Endodermal cell (in vitro differentiated cells): Measurements from ENCODE around the gene AXIN2. TPM values are rescaled to one million over a fixed set of nuclear protein-coding genes. Genes with fewer than 3 reads are reported as not detected.
"Not testable (repeated sequence)": the region's sequence is repeated elsewhere in the genome, so short reads cannot be mapped to it uniquely, and the experiment has no call there.

Source experiments
- DNase-seq: peaks from one replicate; pipeline ENCODE4 v3.0.0-alpha.2; 2017
- H3K27ac ChIP-seq: 2 replicates; pipeline ENCODE4 v1.5.1; 2013; ENCODE audit warnings: mild to moderate bottlenecking, low read depth, low read length, moderate library complexity
- H3K27me3 ChIP-seq: 2 replicates; pipeline ENCODE4 v1.6.1; 2013; ENCODE audit warnings: mild to moderate bottlenecking, low read length, moderate library complexity; ENCODE audit not compliant: insufficient read depth, control insufficient read depth, poor library complexity, severe bottlenecking
- H3K36me3 ChIP-seq: 2 replicates; pipeline ENCODE4 v1.7.0; 2013; ENCODE audit warnings: mild to moderate bottlenecking, low read length, moderate library complexity; ENCODE audit not compliant: control insufficient read depth, insufficient read depth
- H3K4me1 ChIP-seq: one replicate; pipeline ENCODE4 v1.7.0; 2013; ENCODE audit warnings: low read length; ENCODE audit not compliant: control insufficient read depth, insufficient read depth
- H3K4me3 ChIP-seq: 2 replicates; pipeline ENCODE4 v1.5.1; 2013; ENCODE audit warnings: mild to moderate bottlenecking, low read length, moderate library complexity
- H3K9ac ChIP-seq: 2 replicates; pipeline ENCODE4 v1.6.1; 2013; ENCODE audit warnings: mild to moderate bottlenecking, low read length, moderate library complexity; ENCODE audit not compliant: poor library complexity, severe bottlenecking; ENCODE audit errors: extremely low read depth
- H3K9me3 ChIP-seq: 2 replicates; pipeline ENCODE4 v1.6.1; 2013; ENCODE audit warnings: mild to moderate bottlenecking, low read length, moderate library complexity; ENCODE audit not compliant: control insufficient read depth
- H3K27ac Mint-ChIP-seq: 2 replicates; pipeline ENCODE4 v1.8.0; 2020; ENCODE audit warnings: mixed read lengths
- H3K27me3 Mint-ChIP-seq: 2 replicates; pipeline ENCODE4 v1.8.0; 2021; ENCODE audit warnings: mild to moderate bottlenecking, mixed read lengths; ENCODE audit not compliant: insufficient read depth
- H3K36me3 Mint-ChIP-seq: 2 replicates; pipeline ENCODE4 v1.8.0; 2020; ENCODE audit warnings: low read depth, mixed read lengths
- H3K4me1 Mint-ChIP-seq: 2 replicates; pipeline ENCODE4 v1.8.0; 2020; ENCODE audit warnings: mixed read lengths
- H3K4me3 Mint-ChIP-seq: 2 replicates; pipeline ENCODE4 v1.8.0; 2020; ENCODE audit warnings: mild to moderate bottlenecking, moderate library complexity, mixed read lengths
- H3K9me3 Mint-ChIP-seq: 2 replicates; pipeline ENCODE4 v1.8.0; 2020; ENCODE audit warnings: mild to moderate bottlenecking, mixed read lengths
- WGBS, 2 experiments: methylation state at CpG; one replicate each; pipeline versions ENCODE4 v1.1.5 to v1.1.7; 2013; ENCODE audit warnings: missing lambda C conversion rate in 2 of 2, mixed read lengths in 1 of 2; ENCODE audit not compliant: insufficient coverage in 1 of 2, insufficient read length in 1 of 2; 5-methylcytosine and 5-hydroxymethylcytosine counted together
- total RNA-seq, 2 donors: library from RNA; stranded (reverse); fragmentation: NEBNext Ultra II Directional in 1 of 2; extraction: Animal tissue kit (Norgen Biotek cat#: 25700) in 1 of 2; gene quantifications; 2 replicates in 1 of 2; 3 replicates in 1 of 2; pipeline ENCODE4 v1.2.1, GENCODE V29; 2021
- TF ChIP-seq, protein P1 (sequence below): fragments of 200-600 bp; sonication (generic); conservative IDR thresholded peaks from 2 replicates; pipeline ENCODE4 v1.5.0; 2021; ENCODE audit warnings: antibody characterized with exemption, mild to moderate bottlenecking

AXIN2 gene
- total RNA-seq, 2 donors from 2014 or later, result 40.1 to 53.2 TPM

- Histone ChIP-seq H3K27me3 (no peaks in the 10 kb centered on the region), H3K4me1 (peaks cover 2% of the 10 kb centered on the region), H3K9me3 (no peaks in the 10 kb centered on the region), H3K4me3 (no peak overlapping the region), H3K27ac (no peak overlapping the region), H3K36me3 (no peaks in the 10 kb centered on the region), H3K9ac (no peak overlapping the region)
- H3K27me3 Mint-ChIP-seq, result peaks cover 2% of the 10 kb centered on the region
- no peak overlapping the region for H3K27ac Mint-ChIP-seq
- no peak overlapping the region for H3K4me3 Mint-ChIP-seq
- TF ChIP-seq, protein P1, sequence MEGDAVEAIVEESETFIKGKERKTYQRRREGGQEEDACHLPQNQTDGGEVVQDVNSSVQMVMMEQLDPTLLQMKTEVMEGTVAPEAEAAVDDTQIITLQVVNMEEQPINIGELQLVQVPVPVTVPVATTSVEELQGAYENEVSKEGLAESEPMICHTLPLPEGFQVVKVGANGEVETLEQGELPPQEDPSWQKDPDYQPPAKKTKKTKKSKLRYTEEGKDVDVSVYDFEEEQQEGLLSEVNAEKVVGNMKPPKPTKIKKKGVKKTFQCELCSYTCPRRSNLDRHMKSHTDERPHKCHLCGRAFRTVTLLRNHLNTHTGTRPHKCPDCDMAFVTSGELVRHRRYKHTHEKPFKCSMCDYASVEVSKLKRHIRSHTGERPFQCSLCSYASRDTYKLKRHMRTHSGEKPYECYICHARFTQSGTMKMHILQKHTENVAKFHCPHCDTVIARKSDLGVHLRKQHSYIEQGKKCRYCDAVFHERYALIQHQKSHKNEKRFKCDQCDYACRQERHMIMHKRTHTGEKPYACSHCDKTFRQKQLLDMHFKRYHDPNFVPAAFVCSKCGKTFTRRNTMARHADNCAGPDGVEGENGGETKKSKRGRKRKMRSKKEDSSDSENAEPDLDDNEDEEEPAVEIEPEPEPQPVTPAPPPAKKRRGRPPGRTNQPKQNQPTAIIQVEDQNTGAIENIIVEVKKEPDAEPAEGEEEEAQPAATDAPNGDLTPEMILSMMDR, result no peak
- no peaks in the 10 kb centered on the region for H3K36me3 Mint-ChIP-seq
- H3K4me1 Mint-ChIP-seq, result peaks cover 13% of the 10 kb centered on the region
- peaks cover 16% of the 10 kb centered on the region for H3K9me3 Mint-ChIP-seq
- no peak for DNase-seq
Measured at GRCh38 chr17:65487990-65488389, 73.5 kb downstream of the AXIN2 start.

DNA sequence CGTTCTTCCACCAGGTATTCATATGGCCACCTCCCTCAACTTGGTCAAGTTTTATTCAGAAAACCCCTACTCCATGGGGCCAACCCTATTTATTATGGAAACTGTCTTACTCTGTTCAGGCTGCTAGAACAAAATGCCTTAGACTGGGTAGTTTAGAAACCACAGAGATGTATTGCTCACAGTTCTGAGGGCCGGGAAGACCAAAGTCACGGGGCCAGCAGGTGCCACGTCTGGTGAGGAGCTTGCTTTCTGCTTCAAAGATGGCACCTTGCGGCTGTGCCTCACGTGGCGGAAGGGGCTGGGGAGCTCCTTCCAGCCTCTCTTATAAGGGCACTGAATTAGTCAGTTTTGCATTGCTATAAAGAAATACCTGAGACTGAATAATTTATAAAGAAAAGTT is 74.3 kb downstream of the AXIN2 start:
- 93% methylated on average over 5 to 7 of the region's 7 CpGs for WGBS, 2 experiments
- H3K4me1 ChIP-seq, result peaks cover 2% of the 10 kb centered on the region
- H3K9ac ChIP-seq, result no peak overlapping the region
- Mint-ChIP-seq H3K27me3 (peaks cover 2% of the 10 kb centered on the region), H3K4me1 (peaks cover 14% of the 10 kb centered on the region), H3K36me3 (no peaks in the 10 kb centered on the region), H3K27ac (no peak overlapping the region), H3K4me3 (no peak overlapping the region), H3K9me3 (peaks cover 21% of the 10 kb centered on the region)
- TF ChIP-seq, protein P1, result no peak
- no peak overlapping the region for H3K27ac ChIP-seq
- no peaks in the 10 kb centered on the region for H3K27me3 ChIP-seq
- H3K4me3 ChIP-seq, result no peak overlapping the region
- no peaks in the 10 kb centered on the region for H3K9me3 ChIP-seq
- no peaks in the 10 kb centered on the region for H3K36me3 ChIP-seq
- no peak for DNase-seq

DNA sequence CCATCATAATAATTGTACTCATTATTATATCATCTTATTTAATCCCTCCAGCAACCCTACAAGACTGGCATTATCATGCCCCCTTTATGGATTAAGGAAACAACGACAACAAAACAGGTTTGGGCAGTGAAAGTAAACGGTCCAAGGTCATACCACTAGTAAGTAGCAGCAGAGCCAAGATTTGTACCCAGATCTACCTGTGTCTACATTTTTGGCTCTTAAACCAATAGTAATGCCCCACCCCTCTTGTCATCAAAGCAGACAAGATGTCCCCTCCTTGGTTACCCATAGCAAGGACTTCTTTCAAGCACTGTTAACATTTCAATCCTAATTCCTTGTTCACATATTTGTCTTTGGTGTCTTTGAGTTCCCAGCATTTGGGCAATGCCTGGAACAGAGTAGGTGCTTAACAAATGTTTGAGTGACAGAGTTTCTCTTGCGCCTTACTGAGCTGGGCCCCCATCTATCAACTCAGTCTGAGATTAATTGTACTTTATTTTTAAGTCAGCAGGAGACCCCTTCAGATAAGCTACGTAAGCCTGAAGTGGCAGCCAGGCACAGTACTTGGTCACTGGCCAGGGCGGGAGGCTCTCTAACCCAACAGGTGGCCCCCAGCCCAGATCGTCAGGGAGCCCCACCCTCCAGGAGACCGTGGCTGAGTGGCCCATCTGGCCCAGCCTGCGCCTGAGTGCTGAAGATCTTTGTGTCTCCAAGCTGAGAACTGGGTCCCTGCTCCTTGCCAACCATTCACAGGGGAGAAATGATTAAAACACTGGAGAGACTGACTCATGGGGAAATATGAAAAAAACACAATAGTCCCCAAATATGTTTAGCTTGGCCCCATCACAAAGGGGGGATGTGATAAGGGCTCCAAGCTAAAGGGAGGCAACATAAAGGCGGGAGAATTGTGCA is 75.8 kb downstream of the AXIN2 start:
- H3K27ac ChIP-seq, result no peak overlapping the region
- Mint-ChIP-seq H3K36me3 (no peaks in the 10 kb centered on the region), H3K27me3 (peaks cover 2% of the 10 kb centered on the region), H3K4me1 (peaks cover 8% of the 10 kb centered on the region), H3K27ac (no peak overlapping the region), H3K4me3 (no peak overlapping the region), H3K9me3 (peaks cover 26% of the 10 kb centered on the region)
- H3K9me3 ChIP-seq, result no peaks in the 10 kb centered on the region
- TF ChIP-seq, protein P1, result no peak
- peak; percentile 37 for DNase-seq
- H3K4me3 ChIP-seq, result no peak overlapping the region
- no peaks in the 10 kb centered on the region for H3K36me3 ChIP-seq
- no peaks in the 10 kb centered on the region for H3K4me1 ChIP-seq
- H3K27me3 ChIP-seq, result no peaks in the 10 kb centered on the region
- WGBS, 2 experiments, result 84 to 89% methylated on average over 4 to 9 of the region's 9 CpGs
- H3K9ac ChIP-seq, result no peak overlapping the region

DNA sequence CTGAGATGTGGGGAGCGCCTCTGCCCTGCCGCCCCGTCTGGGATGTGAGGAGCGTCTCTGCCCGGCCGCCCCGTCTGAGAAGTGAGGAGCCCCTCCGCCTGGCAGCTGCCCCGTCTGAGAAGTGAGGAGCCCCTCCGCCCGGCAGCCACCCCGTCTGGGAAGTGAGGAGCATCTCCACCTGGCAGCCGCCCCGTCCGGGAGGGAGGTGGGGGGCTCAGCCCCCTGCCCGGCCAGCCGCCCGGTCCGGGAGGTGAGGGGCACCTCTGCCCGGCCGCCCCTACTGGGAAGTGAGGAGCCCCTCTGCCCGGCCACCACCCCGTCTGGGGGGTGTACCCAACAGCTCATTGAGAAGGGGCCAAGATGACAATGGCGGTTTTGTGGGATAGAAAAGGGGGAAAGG is 77.0 kb downstream of the AXIN2 start:
- not testable (repeated sequence) for H3K4me3 Mint-ChIP-seq, H3K27ac Mint-ChIP-seq, H3K27me3 Mint-ChIP-seq, DNase-seq, H3K27ac ChIP-seq, H3K27me3 ChIP-seq, H3K4me1 ChIP-seq, H3K9me3 ChIP-seq, H3K36me3 Mint-ChIP-seq, H3K36me3 ChIP-seq, H3K4me3 ChIP-seq, H3K9ac ChIP-seq, H3K4me1 Mint-ChIP-seq
- peaks cover 26% of the 10 kb centered on the region for H3K9me3 Mint-ChIP-seq
- WGBS, 2 experiments, result 98 to 100% methylated on average over 5 to 19 of the region's 24 CpGs
